ENCODE data around the gene PROX1. TPM values are rescaled to one million over a fixed set of nuclear protein-coding genes. Genes with fewer than 3 reads are reported as not detected.
A peak's percentile ranks its signal among the peaks of the same experiment; 100 is the strongest.

Gene PROX1
- polyA plus RNA-seq, 3 donors = 0.07 TPM; not detected in 2

DNA sequence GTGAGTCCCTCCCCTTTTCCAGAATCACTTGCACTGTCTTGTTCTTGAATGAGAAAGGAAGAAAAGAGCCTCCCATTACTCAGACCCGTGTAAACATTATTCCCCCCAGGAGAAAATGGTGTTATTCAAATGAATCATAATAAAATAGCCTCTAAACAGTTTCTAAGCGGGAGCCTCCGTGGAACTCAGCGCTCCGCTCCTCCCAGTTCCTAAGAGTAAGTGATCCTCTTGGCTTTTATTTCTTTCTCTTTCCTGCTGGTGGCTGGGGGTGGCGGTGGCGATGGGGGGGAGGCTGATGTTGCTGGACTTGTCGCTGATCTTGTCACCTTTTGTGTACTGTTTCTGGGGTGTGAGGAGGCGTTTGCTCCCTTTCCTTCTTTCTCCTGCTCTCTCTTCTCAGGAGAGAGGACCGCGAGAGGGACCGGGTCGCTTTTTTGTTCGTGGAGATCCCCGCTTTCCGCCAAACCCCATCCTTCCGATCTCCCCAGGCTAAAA is 781 bp downstream of the PROX1 start:
- Mint-ChIP-seq H3K27me3 (ENCODE audit: low read depth in 3 of 3) (peaks cover 74 to 85% (median 82%) of the 10 kb centered on the region in 3 donors), H3K4me3 (peak overlapping the region; percentile 85 to 95), H3K36me3 (peaks cover 4 to 16% of the 10 kb centered on the region in 2 donors), H3K9me3 (peaks cover 8 to 40% (median 31%) of the 10 kb centered on the region in 7 donors), H3K27ac (no peak overlapping the region), H3K4me1 (peaks cover 31% of the 10 kb centered on the region)
- DNase-seq = no peak
- no peak overlapping the region for H3K9ac ChIP-seq (ENCODE audit: insufficient read depth, low read length, poor library complexity, severe bottlenecking)
- TF ChIP-seq, protein P1, sequence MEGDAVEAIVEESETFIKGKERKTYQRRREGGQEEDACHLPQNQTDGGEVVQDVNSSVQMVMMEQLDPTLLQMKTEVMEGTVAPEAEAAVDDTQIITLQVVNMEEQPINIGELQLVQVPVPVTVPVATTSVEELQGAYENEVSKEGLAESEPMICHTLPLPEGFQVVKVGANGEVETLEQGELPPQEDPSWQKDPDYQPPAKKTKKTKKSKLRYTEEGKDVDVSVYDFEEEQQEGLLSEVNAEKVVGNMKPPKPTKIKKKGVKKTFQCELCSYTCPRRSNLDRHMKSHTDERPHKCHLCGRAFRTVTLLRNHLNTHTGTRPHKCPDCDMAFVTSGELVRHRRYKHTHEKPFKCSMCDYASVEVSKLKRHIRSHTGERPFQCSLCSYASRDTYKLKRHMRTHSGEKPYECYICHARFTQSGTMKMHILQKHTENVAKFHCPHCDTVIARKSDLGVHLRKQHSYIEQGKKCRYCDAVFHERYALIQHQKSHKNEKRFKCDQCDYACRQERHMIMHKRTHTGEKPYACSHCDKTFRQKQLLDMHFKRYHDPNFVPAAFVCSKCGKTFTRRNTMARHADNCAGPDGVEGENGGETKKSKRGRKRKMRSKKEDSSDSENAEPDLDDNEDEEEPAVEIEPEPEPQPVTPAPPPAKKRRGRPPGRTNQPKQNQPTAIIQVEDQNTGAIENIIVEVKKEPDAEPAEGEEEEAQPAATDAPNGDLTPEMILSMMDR (IDR thresholded peaks at IDR 0.05) = no peak
- peaks cover 14 to 43% of the 10 kb centered on the region in 2 donors for H3K9me3 ChIP-seq (replicated peaks in 1 of 2; ENCODE audit: control insufficient read depth in 1 of 2, insufficient read depth in 1 of 2, low read length in 2 of 2)
- H3K36me3 ChIP-seq (replicated peaks in 1 of 2; ENCODE audit: control insufficient read depth in 1 of 2, insufficient read depth in 2 of 2, low read length in 2 of 2) = no peaks in the 10 kb centered on the region
- peak overlapping the region; percentile 75 for H3K4me2 ChIP-seq (replicated peaks; ENCODE audit: extremely low read depth, low read length, poor library complexity, severe bottlenecking)
- peak overlapping the region; percentile 69 for H2AFZ ChIP-seq (ENCODE audit: insufficient read depth, low read depth, low read length, poor library complexity, severe bottlenecking)
- peaks cover 16 to 17% of the 10 kb centered on the region in 2 donors for H3K4me1 ChIP-seq (ENCODE audit: control insufficient read depth in 1 of 2, insufficient read depth in 2 of 2, low read length in 2 of 2)
- H3K27ac ChIP-seq (ENCODE audit: low read depth in 1 of 2, low read length in 2 of 2) = no peak overlapping the region
- peak overlapping the region; percentile 37 to 75 (median 43) for H3K4me3 ChIP-seq (replicated peaks in 1 of 3; ENCODE audit: low read depth in 2 of 3, low read length in 3 of 3)
- no peaks in the 10 kb centered on the region for H3K79me2 ChIP-seq (ENCODE audit: insufficient read depth, low read length)
- peaks cover 69 to 87% of the 10 kb centered on the region in 2 donors for H3K27me3 ChIP-seq (ENCODE audit: control insufficient read depth in 2 of 2, insufficient read depth in 2 of 2, low read length in 2 of 2)
- 0% methylated on average over 4 of the region's 17 CpGs for WGBS (ENCODE audit: insufficient coverage)
- H4K20me1 ChIP-seq (ENCODE audit: insufficient read depth, low read length) = no peaks in the 10 kb centered on the region
- intact Hi-C loops (cut with micrococcal nuclease) = no loop called here

GRCh38 chr1:213989002-213989855 is 1.5 kb downstream of the PROX1 start:
- WGBS (ENCODE audit: insufficient coverage) = 5% methylated on average over 27 of the region's 39 CpGs
- Mint-ChIP-seq H3K27me3 (ENCODE audit: low read depth in 3 of 3) (peaks cover 67 to 82% (median 81%) of the 10 kb centered on the region in 3 donors), H3K9me3 (peaks cover 8 to 39% (median 29%) of the 10 kb centered on the region in 7 donors), H3K4me3 (peak overlapping the region; percentile 85 to 95), H3K27ac (no peak overlapping the region), H3K36me3 (peaks cover 4 to 16% of the 10 kb centered on the region in 2 donors), H3K4me1 (peaks cover 29% of the 10 kb centered on the region)
- peaks cover 14 to 37% of the 10 kb centered on the region in 2 donors for H3K9me3 ChIP-seq (replicated peaks in 1 of 2; ENCODE audit: control insufficient read depth in 1 of 2, insufficient read depth in 1 of 2, low read length in 2 of 2)
- H3K27me3 ChIP-seq (ENCODE audit: control insufficient read depth in 2 of 2, insufficient read depth in 2 of 2, low read length in 2 of 2) = peaks cover 62 to 82% of the 10 kb centered on the region in 2 donors
- peak overlapping the region; percentile 69 for H2AFZ ChIP-seq (ENCODE audit: insufficient read depth, low read depth, low read length, poor library complexity, severe bottlenecking)
- DNase-seq = peak in 1 of 3 donors; percentile 16
- intact Hi-C loops (cut with micrococcal nuclease) = no loop called here
- H3K79me2 ChIP-seq (ENCODE audit: insufficient read depth, low read length) = no peaks in the 10 kb centered on the region
- no peak overlapping the region for H3K9ac ChIP-seq (ENCODE audit: insufficient read depth, low read length, poor library complexity, severe bottlenecking)
- H4K20me1 ChIP-seq (ENCODE audit: insufficient read depth, low read length) = no peaks in the 10 kb centered on the region
- H3K4me3 ChIP-seq (replicated peaks in 1 of 3; ENCODE audit: low read depth in 2 of 3, low read length in 3 of 3) = peak overlapping the region; percentile 37 to 75 (median 43)
- no peaks in the 10 kb centered on the region for H3K36me3 ChIP-seq (replicated peaks in 1 of 2; ENCODE audit: control insufficient read depth in 1 of 2, insufficient read depth in 2 of 2, low read length in 2 of 2)
- peak overlapping the region; percentile 75 for H3K4me2 ChIP-seq (replicated peaks; ENCODE audit: extremely low read depth, low read length, poor library complexity, severe bottlenecking)
- TF ChIP-seq, protein P1 (IDR thresholded peaks at IDR 0.05) = no peak
- H3K27ac ChIP-seq (ENCODE audit: low read depth in 1 of 2, low read length in 2 of 2) = no peak overlapping the region
- peaks cover 16 to 17% of the 10 kb centered on the region in 2 donors for H3K4me1 ChIP-seq (ENCODE audit: control insufficient read depth in 1 of 2, insufficient read depth in 2 of 2, low read length in 2 of 2)

All from CD14-positive monocyte (primary cell).